Right lobe of liver (tissue), 4 donors: Measurements from ENCODE around the gene CTAGE6.
"Not testable (repeated sequence)": the region's sequence is repeated elsewhere in the genome, so short reads cannot be mapped to it uniquely, and the experiment has no call there.

Experiments
- CTCF ChIP-seq, 4 donors: fragments of 200-600 bp in 3 of 4; fragments of 450-650 bp in 1 of 4; IDR thresholded peaks; one replicate each; pipeline versions ENCODE4 v1.5.1 to v1.8.0; 2016 to 2022; ENCODE audit warnings: antibody characterized with exemption in 4 of 4, mild to moderate bottlenecking in 2 of 4
- POLR2A ChIP-seq: fragments of 450-650 bp; IDR thresholded peaks from one replicate; pipeline ENCODE4 v1.6.1; 2017; ENCODE audit warnings: antibody characterized with exemption, mild to moderate bottlenecking
- donor health status: DM: no; HTN: no; CAD: no.
- donor health status: DM: no; HTN: no; CAD: no.
- donor health status: DM: no; HTN: yes; CAD: no.

DNA sequence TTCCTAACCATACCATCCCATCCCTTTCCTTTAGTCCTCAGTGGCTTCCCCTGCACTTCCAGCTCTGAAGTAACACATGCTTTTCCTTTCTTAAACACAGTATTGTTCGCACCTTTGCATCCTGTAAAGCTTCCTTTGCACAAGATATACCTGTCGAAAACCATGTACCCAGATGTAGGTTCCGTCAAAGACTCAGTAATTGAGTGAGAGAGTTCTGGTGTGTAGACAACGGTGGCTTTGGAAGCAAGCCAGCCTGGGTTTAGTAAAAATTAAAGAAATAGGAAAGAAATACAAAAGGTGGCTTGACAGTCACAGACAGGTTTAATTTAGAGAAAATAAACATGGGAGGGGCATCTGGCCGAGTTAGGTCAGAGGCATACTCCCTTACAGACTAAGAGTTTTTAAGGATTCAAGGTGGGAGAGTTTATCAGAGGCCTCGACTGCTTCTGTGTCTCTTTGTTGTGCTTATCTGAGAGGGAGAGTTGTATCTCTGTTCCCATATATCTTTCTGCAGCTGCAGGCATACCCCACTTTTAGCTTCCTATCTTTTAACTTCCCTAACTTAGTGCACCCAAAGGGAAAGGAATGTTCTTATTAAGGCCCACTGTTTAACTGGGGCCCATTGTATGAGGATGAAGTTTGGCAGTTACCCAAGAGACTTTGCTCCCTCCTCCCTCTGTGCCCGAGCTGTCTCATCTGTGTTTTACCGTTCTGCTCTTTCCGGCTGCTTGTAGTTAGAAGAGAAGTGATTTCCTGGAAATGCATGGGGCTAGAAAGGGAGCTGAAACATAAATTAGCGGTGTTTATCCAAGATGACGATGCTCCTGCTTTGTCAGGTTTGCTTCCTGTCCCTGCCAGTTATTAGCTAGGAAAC is 42.7 kb downstream of the CTAGE6 start:
- not testable (repeated sequence) for TF ChIP-seq CTCF (IDR thresholded peaks at IDR 0.05); POLR2A
